ENCODE results near the gene GPR142. TPM values are rescaled to one million over a fixed set of nuclear protein-coding genes. Genes with fewer than 3 reads are reported as not detected.
A peak's percentile ranks its signal among the peaks of the same experiment; 100 is the strongest.

The GPR142 gene
- total RNA-seq, 1 experiment from 2014 or later, result 0.33 TPM

GRCh38 chr17:74337834-74338500 lies 29.3 kb upstream of the GPR142 start:
- no peak overlapping the region for H3K9ac ChIP-seq (ENCODE audit: extremely low read depth, insufficient read length, low read length)

More at GRCh38 chr17:74337834-74338500, 29.3 kb upstream of the GPR142 start:
- Histone ChIP-seq H2BK20ac (ENCODE audit: low read depth, low read length, poor library complexity, severe bottlenecking) (no peak overlapping the region), H2BK5ac (ENCODE audit: insufficient read length, low read length) (no peak overlapping the region), H3K4me1 (ENCODE audit: insufficient read depth, low read length) (peaks cover 2% of the 10 kb centered on the region; the same call in 1 of the 2 replicates), H4K20me1 (ENCODE audit: control insufficient read depth, insufficient read depth, insufficient read length) (no peaks in the 10 kb centered on the region), H3K56ac (ENCODE audit: insufficient read length, low read depth, low read length) (no peak overlapping the region), H3K23ac (ENCODE audit: insufficient read length, low read depth, low read length) (no peak overlapping the region), H2AFZ (ENCODE audit: low read length) (no peak overlapping the region), H2AK5ac (ENCODE audit: insufficient read length, low read length) (no peak overlapping the region), H3K4me2 (ENCODE audit: insufficient read depth, insufficient read length, low read length) (no peak overlapping the region), H4K91ac (ENCODE audit: insufficient read length, low read depth, low read length) (no peak overlapping the region), H3K4ac (ENCODE audit: low read depth, low read length) (no peak overlapping the region), H3K79me2 (ENCODE audit: insufficient read depth, low read length) (no peaks in the 10 kb centered on the region), H3T11ph (ENCODE audit: low read length) (no peak overlapping the region), H2BK12ac (ENCODE audit: insufficient read length, low read depth, low read length) (no peak overlapping the region), H4K5ac (ENCODE audit: insufficient read length, low read depth, low read length) (no peak overlapping the region), H3K18ac (ENCODE audit: insufficient read length, low read depth, low read length) (no peak overlapping the region), H3K23me2 (ENCODE audit: insufficient read length, low read depth, low read length, poor library complexity, severe bottlenecking) (no peaks in the 10 kb centered on the region), H3K14ac (ENCODE audit: insufficient read depth, low read length) (0 out of 2 replicates have a peak overlapping the region, but pooled peaks have one; percentile 48), H4K8ac (replicated peaks; ENCODE audit: insufficient read length, low read depth, low read length) (no peak overlapping the region), H3K27ac (ENCODE audit: insufficient read length, low read depth, low read length) (no peak overlapping the region), H3K79me1 (ENCODE audit: insufficient read depth, low read depth, low read length, poor library complexity, severe bottlenecking) (no peaks in the 10 kb centered on the region), H3K27me3 (ENCODE audit: insufficient read depth, low read length) (no peaks in the 10 kb centered on the region), H2BK120ac (ENCODE audit: low read depth, low read length, poor library complexity, severe bottlenecking) (no peak overlapping the region), H2BK15ac (ENCODE audit: low read depth, low read length) (no peak overlapping the region), H3K9me3 (ENCODE audit: control insufficient read depth, low read depth, low read length) (no peaks in the 10 kb centered on the region)
- no peak for TF ChIP-seq CTCF (conservative IDR thresholded peaks at IDR 0.05)
- Mint-ChIP-seq H3K27ac (no peak overlapping the region), H3K27me3 (ENCODE audit: low read depth) (peaks cover 24% of the 10 kb centered on the region), H3K4me1 (peaks cover 35 to 57% of the 10 kb centered on the region in 2 experiments), H3K36me3 (ENCODE audit: insufficient read depth in 1 of 3, low read depth in 3 of 3) (no peaks in the 10 kb centered on the region), H3K4me3 (no peak overlapping the region), H3K9me3 (no peaks in the 10 kb centered on the region)
- WGBS (ENCODE audit: extremely low coverage, insufficient read length, low lambda C conversion rate), result no CpG with 5 or more reads among the region's 12 CpGs
- DNase-seq, result no peak
